ENCODE data around the gene PDGFA.

- TF ChIP-seq CTCF (conservative IDR thresholded peaks at IDR 0.05; ENCODE audit: low read length) = no peak
- no peak for TF ChIP-seq EZH2phosphoT487 (IDR thresholded peaks at IDR 0.05; ENCODE audit: borderline replicate concordance, low read depth, low read length)
These were observed 57.2 kb downstream of the PDGFA start for GRCh38 chr7:462173-463103.
